HEK293 (cell line): ENCODE data around the gene ARHGAP10.

Source experiments
- GLI2 ChIP-seq: fragments of 450-650 bp; formaldehyde crosslinking; IDR thresholded peaks from 2 replicates; pipeline ENCODE4; 2017; ENCODE audit warnings: missing biosample characterization, missing genetic modification characterization, low read depth, borderline replicate concordance
- GLIS2 ChIP-seq: fragments of 450-650 bp; formaldehyde crosslinking; IDR thresholded peaks from 2 replicates; pipeline ENCODE4 v1.5.1; 2016; ENCODE audit warnings: missing biosample characterization, missing genetic modification characterization
- IKZF3 ChIP-seq: fragments of 450-650 bp; IDR thresholded peaks from 2 replicates; pipeline ENCODE4 v1.5.0; 2018; ENCODE audit warnings: missing biosample characterization, mild to moderate bottlenecking, missing genetic modification characterization, moderate library complexity
- KLF1 ChIP-seq: fragments of 450-650 bp; formaldehyde crosslinking; IDR thresholded peaks from 2 replicates; pipeline ENCODE4 v1.5.1; 2016; ENCODE audit warnings: missing biosample characterization, missing genetic modification characterization
- SP7 ChIP-seq: fragments of 450-650 bp; formaldehyde crosslinking; IDR thresholded peaks from 2 replicates; pipeline ENCODE4 v1.5.1; 2016; ENCODE audit warnings: missing biosample characterization, missing genetic modification characterization
- ZBTB26 ChIP-seq: fragments of 450-650 bp; formaldehyde crosslinking; optimal IDR thresholded peaks from 2 replicates; pipeline ENCODE3; 2016; ENCODE audit warnings: missing biosample characterization, mild to moderate bottlenecking, missing genetic modification characterization
- ZFP41 ChIP-seq: fragments of 450-650 bp; formaldehyde crosslinking; IDR thresholded peaks from 2 replicates; pipeline ENCODE4 v1.5.1; 2016; ENCODE audit warnings: missing biosample characterization, missing genetic modification characterization, borderline replicate concordance
- ZNF114 ChIP-seq: fragments of 450-650 bp; formaldehyde crosslinking; IDR thresholded peaks from 2 replicates; pipeline ENCODE4 v1.5.0; 2017; ENCODE audit warnings: missing biosample characterization, missing genetic modification characterization
- ZNF157 ChIP-seq: fragments of 450-650 bp; formaldehyde crosslinking; IDR thresholded peaks from 2 replicates; pipeline ENCODE4 v1.5.1; 2016; ENCODE audit warnings: missing biosample characterization, missing genetic modification characterization
- ZNF16 ChIP-seq: fragments of 450-650 bp; formaldehyde crosslinking; IDR thresholded peaks from 2 replicates; pipeline ENCODE4 v1.5.1; 2016; ENCODE audit warnings: low read depth, missing biosample characterization, missing genetic modification characterization
- ZNF174 ChIP-seq: fragments of 450-650 bp; formaldehyde crosslinking; IDR thresholded peaks from 2 replicates; pipeline ENCODE4 v1.5.0; 2017; ENCODE audit warnings: missing biosample characterization, mild to moderate bottlenecking, missing genetic modification characterization
- ZNF292 ChIP-seq: fragments of 450-650 bp; formaldehyde crosslinking; IDR thresholded peaks from 2 replicates; pipeline ENCODE4 v1.5.1; 2016; ENCODE audit warnings: low read depth, missing biosample characterization, missing genetic modification characterization, borderline replicate concordance
- ZNF398 ChIP-seq: fragments of 450-650 bp; formaldehyde crosslinking; IDR thresholded peaks from 2 replicates; pipeline ENCODE4 v1.5.1; 2017; ENCODE audit warnings: missing biosample characterization, missing genetic modification characterization
- ZNF449 ChIP-seq: fragments of 450-650 bp; formaldehyde crosslinking; IDR thresholded peaks from 2 replicates; pipeline ENCODE4 v1.5.1; 2017; ENCODE audit warnings: missing biosample characterization, mild to moderate bottlenecking, missing genetic modification characterization, moderate library complexity
- ZNF48 ChIP-seq: fragments of 450-650 bp; formaldehyde crosslinking; IDR thresholded peaks from 2 replicates; pipeline ENCODE4 v1.5.1; 2016; ENCODE audit warnings: missing biosample characterization, missing genetic modification characterization
- ZNF488 ChIP-seq: fragments of 450-650 bp; formaldehyde crosslinking; IDR thresholded peaks from 2 replicates; pipeline ENCODE4 v1.5.1; 2016; ENCODE audit warnings: missing biosample characterization, missing genetic modification characterization
- ZNF558 ChIP-seq: fragments of 450-650 bp; formaldehyde crosslinking; IDR thresholded peaks from 2 replicates; pipeline ENCODE4 v1.5.1; 2016; ENCODE audit warnings: missing biosample characterization, missing genetic modification characterization
- ZNF707 ChIP-seq: fragments of 450-650 bp; formaldehyde crosslinking; IDR thresholded peaks from 2 replicates; pipeline ENCODE4 v1.5.1; 2016; ENCODE audit warnings: missing biosample characterization, missing genetic modification characterization
- ZNF843 ChIP-seq: fragments of 450-650 bp; formaldehyde crosslinking; IDR thresholded peaks from 2 replicates; pipeline ENCODE4 v1.5.1; 2016; ENCODE audit warnings: missing biosample characterization, missing genetic modification characterization
- TF ChIP-seq, protein P1 (sequence below): fragments of 450-650 bp; formaldehyde crosslinking; IDR thresholded peaks from 2 replicates; pipeline ENCODE4 v1.5.1; 2016; ENCODE audit warnings: missing biosample characterization, missing genetic modification characterization
- TF ChIP-seq, protein P2 (sequence below): fragments of 450-650 bp; formaldehyde crosslinking; IDR thresholded peaks from 2 replicates; pipeline ENCODE4 v1.5.1; 2016; ENCODE audit warnings: missing biosample characterization, missing genetic modification characterization
- TF ChIP-seq, protein P3 (sequence below): fragments of 450-650 bp; formaldehyde crosslinking; IDR thresholded peaks from 2 replicates; pipeline ENCODE4 v1.5.1; 2016; ENCODE audit warnings: missing biosample characterization, missing genetic modification characterization
- TF ChIP-seq, protein P4 (sequence below): fragments of 450-650 bp; formaldehyde crosslinking; IDR thresholded peaks from 2 replicates; pipeline ENCODE4 v1.5.1; 2016; ENCODE audit warnings: missing biosample characterization, missing genetic modification characterization
- TF ChIP-seq, protein P5 (sequence below): sonication (generic); formaldehyde crosslinking; IDR thresholded peaks from 2 replicates; pipeline ENCODE4 v1.8.1; 2022; ENCODE audit warnings: mild to moderate bottlenecking, moderate library complexity, missing genetic modification reagents

Gene ARHGAP10

GRCh38 chr4:147928400-147928799 lies 196.5 kb downstream of the ARHGAP10 start (continued):
- TF ChIP-seq, protein P1, sequence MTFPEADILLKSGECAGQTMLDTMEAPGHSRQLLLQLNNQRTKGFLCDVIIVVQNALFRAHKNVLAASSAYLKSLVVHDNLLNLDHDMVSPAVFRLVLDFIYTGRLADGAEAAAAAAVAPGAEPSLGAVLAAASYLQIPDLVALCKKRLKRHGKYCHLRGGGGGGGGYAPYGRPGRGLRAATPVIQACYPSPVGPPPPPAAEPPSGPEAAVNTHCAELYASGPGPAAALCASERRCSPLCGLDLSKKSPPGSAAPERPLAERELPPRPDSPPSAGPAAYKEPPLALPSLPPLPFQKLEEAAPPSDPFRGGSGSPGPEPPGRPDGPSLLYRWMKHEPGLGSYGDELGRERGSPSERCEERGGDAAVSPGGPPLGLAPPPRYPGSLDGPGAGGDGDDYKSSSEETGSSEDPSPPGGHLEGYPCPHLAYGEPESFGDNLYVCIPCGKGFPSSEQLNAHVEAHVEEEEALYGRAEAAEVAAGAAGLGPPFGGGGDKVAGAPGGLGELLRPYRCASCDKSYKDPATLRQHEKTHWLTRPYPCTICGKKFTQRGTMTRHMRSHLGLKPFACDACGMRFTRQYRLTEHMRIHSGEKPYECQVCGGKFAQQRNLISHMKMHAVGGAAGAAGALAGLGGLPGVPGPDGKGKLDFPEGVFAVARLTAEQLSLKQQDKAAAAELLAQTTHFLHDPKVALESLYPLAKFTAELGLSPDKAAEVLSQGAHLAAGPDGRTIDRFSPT (tag by site-specific recombination) = no peak
- TF ChIP-seq, protein P2, sequence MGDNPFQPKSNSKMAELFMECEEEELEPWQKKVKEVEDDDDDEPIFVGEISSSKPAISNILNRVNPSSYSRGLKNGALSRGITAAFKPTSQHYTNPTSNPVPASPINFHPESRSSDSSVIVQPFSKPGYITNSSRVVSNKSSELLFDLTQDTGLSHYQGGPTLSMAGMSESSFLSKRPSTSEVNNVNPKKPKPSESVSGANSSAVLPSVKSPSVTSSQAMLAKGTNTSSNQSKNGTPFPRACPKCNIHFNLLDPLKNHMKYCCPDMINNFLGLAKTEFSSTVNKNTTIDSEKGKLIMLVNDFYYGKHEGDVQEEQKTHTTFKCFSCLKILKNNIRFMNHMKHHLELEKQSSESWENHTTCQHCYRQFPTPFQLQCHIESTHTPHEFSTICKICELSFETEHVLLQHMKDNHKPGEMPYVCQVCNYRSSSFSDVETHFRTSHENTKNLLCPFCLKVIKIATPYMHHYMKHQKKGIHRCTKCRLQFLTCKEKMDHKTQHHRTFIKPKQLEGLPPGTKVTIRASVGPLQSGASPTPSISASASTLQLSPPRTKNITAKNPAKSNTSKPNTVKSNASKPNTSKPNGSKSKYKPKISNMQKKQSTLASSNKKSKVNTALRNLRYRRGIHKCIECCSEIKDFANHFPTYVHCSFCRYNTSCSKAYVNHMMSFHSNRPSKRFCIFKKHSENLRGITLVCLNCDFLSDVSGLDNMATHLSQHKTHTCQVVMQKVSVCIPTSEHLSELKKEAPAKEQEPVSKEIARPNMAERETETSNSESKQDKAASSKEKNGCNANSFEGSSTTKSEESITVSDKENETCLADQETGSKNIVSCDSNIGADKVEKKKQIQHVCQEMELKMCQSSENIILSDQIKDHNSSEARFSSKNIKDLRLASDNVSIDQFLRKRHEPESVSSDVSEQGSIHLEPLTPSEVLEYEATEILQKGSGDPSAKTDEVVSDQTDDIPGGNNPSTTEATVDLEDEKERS (tag by site-specific recombination) = no peak
- TF ChIP-seq ZNF558 (tag by site-specific recombination) (no peak), ZNF843 (tag by site-specific recombination) (no peak), ZNF488 (no peak), ZNF174 (tag by site-specific recombination) (no peak), IKZF3 (no peak), ZNF114 (tag by site-specific recombination) (no peak), SP7 (tag by site-specific recombination) (peak; percentile 30; the same call in 1 of the 2 replicates), ZNF48 (tag by site-specific recombination) (no peak), GLIS2 (no peak), KLF1 (tag by site-specific recombination) (no peak), ZNF398 (tag by site-specific recombination) (no peak), ZNF16 (no peak), ZFP41 (tag by site-specific recombination) (no peak), ZNF707 (tag by site-specific recombination) (no peak), GLI2 (tag by site-specific recombination) (no peak), ZBTB26 (tag by site-specific recombination) (no peak), ZNF157 (tag by site-specific recombination) (no peak), ZNF292 (tag by site-specific recombination) (no peak), ZNF449 (tag by site-specific recombination) (no peak)
- TF ChIP-seq, protein P3, sequence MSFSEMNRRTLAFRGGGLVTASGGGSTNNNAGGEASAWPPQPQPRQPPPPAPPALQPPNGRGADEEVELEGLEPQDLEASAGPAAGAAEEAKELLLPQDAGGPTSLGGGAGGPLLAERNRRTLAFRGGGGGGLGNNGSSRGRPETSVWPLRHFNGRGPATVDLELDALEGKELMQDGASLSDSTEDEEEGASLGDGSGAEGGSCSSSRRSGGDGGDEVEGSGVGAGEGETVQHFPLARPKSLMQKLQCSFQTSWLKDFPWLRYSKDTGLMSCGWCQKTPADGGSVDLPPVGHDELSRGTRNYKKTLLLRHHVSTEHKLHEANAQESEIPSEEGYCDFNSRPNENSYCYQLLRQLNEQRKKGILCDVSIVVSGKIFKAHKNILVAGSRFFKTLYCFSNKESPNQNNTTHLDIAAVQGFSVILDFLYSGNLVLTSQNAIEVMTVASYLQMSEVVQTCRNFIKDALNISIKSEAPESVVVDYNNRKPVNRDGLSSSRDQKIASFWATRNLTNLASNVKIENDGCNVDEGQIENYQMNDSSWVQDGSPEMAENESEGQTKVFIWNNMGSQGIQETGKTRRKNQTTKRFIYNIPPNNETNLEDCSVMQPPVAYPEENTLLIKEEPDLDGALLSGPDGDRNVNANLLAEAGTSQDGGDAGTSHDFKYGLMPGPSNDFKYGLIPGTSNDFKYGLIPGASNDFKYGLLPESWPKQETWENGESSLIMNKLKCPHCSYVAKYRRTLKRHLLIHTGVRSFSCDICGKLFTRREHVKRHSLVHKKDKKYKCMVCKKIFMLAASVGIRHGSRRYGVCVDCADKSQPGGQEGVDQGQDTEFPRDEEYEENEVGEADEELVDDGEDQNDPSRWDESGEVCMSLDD = no peak
- TF ChIP-seq, protein P4, sequence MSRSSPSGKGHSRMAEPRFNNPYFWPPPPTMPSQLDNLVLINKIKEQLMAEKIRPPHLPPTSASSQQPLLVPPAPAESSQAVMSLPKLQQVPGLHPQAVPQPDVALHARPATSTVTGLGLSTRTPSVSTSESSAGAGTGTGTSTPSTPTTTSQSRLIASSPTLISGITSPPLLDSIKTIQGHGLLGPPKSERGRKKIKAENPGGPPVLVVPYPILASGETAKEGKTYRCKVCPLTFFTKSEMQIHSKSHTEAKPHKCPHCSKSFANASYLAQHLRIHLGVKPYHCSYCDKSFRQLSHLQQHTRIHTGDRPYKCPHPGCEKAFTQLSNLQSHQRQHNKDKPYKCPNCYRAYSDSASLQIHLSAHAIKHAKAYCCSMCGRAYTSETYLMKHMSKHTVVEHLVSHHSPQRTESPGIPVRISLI (tag by site-specific recombination) = no peak
- TF ChIP-seq, protein P5, sequence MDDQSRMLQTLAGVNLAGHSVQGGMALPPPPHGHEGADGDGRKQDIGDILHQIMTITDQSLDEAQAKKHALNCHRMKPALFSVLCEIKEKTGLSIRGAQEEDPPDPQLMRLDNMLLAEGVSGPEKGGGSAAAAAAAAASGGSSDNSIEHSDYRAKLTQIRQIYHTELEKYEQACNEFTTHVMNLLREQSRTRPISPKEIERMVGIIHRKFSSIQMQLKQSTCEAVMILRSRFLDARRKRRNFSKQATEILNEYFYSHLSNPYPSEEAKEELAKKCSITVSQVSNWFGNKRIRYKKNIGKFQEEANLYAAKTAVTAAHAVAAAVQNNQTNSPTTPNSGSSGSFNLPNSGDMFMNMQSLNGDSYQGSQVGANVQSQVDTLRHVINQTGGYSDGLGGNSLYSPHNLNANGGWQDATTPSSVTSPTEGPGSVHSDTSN (CRISPR knock-in tag) = no peak
